HG02870 (cell line): Measurements from ENCODE around the gene CDC5L.

Source experiments
- ATAC-seq: cut with Tn5 transposase; IDR thresholded peaks from one replicate; pipeline ENCODE4 v1.9.1; 2021; ENCODE audit warnings: mild to moderate bottlenecking, moderate library complexity; ENCODE audit not compliant: unreplicated experiment

Gene CDC5L

GRCh38 chr6:44495036-44495901, 107.8 kb downstream of the CDC5L start:
- ATAC-seq: no peak

- no peak for ATAC-seq
Observed at GRCh38 chr6:44496665-44497369, 109.3 kb downstream of the CDC5L start.

- ATAC-seq: no peak
Observed at GRCh38 chr6:44497807-44498206, 110.3 kb downstream of the CDC5L start.

GRCh38 chr6:44498436-44498835, 110.9 kb downstream of the CDC5L start:
- ATAC-seq: no peak

- no peak for ATAC-seq
Observed at GRCh38 chr6:44499609-44500008, 112.1 kb downstream of the CDC5L start.
